Left forelimb (tissue), 1 donor: ENCODE measurements around the gene KRTAP3-2.
A peak's percentile ranks its signal among the peaks of the same experiment; 100 is the strongest.

Experiments used
- DNase-seq: peaks from one replicate; pipeline ENCODE4 v3.0.0-alpha.2; 2018; ENCODE audit warnings: low spot score

The KRTAP3-2 gene

GRCh38 chr17:41010441-41010840, 10.7 kb upstream of the KRTAP3-2 start:
- DNase-seq: no peak

- no peak for DNase-seq
Measured at GRCh38 chr17:41009936-41010335, 10.2 kb upstream of the KRTAP3-2 start.

- no peak for DNase-seq
Measured at GRCh38 chr17:41009301-41009760, 9.6 kb upstream of the KRTAP3-2 start.

- no peak for DNase-seq
Measured at GRCh38 chr17:41008811-41009210, 9.1 kb upstream of the KRTAP3-2 start, which contains the start of gene KRTAP3-1. TSS of gene KRTAP3-1 (minus strand) at chr17:41009128. CDS start at chr17:41009074, 54 bp downstream.

- no peak for DNase-seq
Measured at GRCh38 chr17:41004397-41004796, 4.7 kb upstream of the KRTAP3-2 start.

- no peak for DNase-seq
Measured at GRCh38 chr17:41003926-41004325, 4.2 kb upstream of the KRTAP3-2 start.

- DNase-seq: no peak
Measured at GRCh38 chr17:41002814-41003213, 3.1 kb upstream of the KRTAP3-2 start.

- no peak for DNase-seq
Measured at GRCh38 chr17:41001795-41002194, 2.1 kb upstream of the KRTAP3-2 start.

- no peak for DNase-seq
Measured at GRCh38 chr17:40997361-40997760, 2.3 kb downstream of the KRTAP3-2 start.

GRCh38 chr17:40996829-40997228, 2.9 kb downstream of the KRTAP3-2 start:
- DNase-seq: no peak

GRCh38 chr17:40995116-40995515, 4.6 kb downstream of the KRTAP3-2 start:
- DNase-seq: no peak

- no peak for DNase-seq
Measured at GRCh38 chr17:40993839-40994238, 5.9 kb downstream of the KRTAP3-2 start, which contains the start of gene KRTAP3-3. TSS of gene KRTAP3-3 (minus strand) at chr17:40994164. CDS start at chr17:40994097, 67 bp downstream.

- no peak for DNase-seq
Measured at GRCh38 chr17:40993084-40993483, 6.6 kb downstream of the KRTAP3-2 start.

- no peak for DNase-seq
Measured at GRCh38 chr17:40992666-40993065, 7.0 kb downstream of the KRTAP3-2 start.

- DNase-seq: no peak
Measured at GRCh38 chr17:40986920-40987319, 12.8 kb downstream of the KRTAP3-2 start.

GRCh38 chr17:40984226-40984625, 15.5 kb downstream of the KRTAP3-2 start, which contains the start of gene KRT40:
TSS of gene KRT40 (minus strand) at chr17:40984326. CDS start at chr17:40984273, 53 bp downstream.
- DNase-seq: no peak

GRCh38 chr17:40981115-40981514, 18.6 kb downstream of the KRTAP3-2 start:
- no peak for DNase-seq

- peak; percentile 75 for DNase-seq
Measured at GRCh38 chr17:40980596-40980995, 19.1 kb downstream of the KRTAP3-2 start.

GRCh38 chr17:40980117-40980516, 19.6 kb downstream of the KRTAP3-2 start:
- no peak for DNase-seq

GRCh38 chr17:40978575-40979151, 21.0 kb downstream of the KRTAP3-2 start:
- no peak for DNase-seq

- DNase-seq: no peak
Measured at GRCh38 chr17:40975516-40975915, 24.2 kb downstream of the KRTAP3-2 start.

GRCh38 chr17:40974366-40974765, 25.3 kb downstream of the KRTAP3-2 start:
- DNase-seq: no peak

- no peak for DNase-seq
Measured at GRCh38 chr17:40967582-40967981, 32.1 kb downstream of the KRTAP3-2 start.

- DNase-seq: no peak
Measured at GRCh38 chr17:40966848-40967247, 32.9 kb downstream of the KRTAP3-2 start, which contains the start of gene KRT39. TSS of gene KRT39 (minus strand) at chr17:40966948. CDS start at chr17:40966856, 92 bp downstream.
